Mesendoderm (in vitro differentiated cells): Measurements from ENCODE around the gene AGBL1.

Source experiments
- DNase-seq: peaks from one replicate; pipeline ENCODE4 v3.0.0; 2013
- H2AK5ac ChIP-seq: 2 replicates; pipeline ENCODE4 v1.6.1; 2013; ENCODE audit warnings: low read length, inconsistent platforms
- H2BK120ac ChIP-seq: 2 replicates; pipeline ENCODE4 v1.6.1; 2013; ENCODE audit warnings: low read depth, mild to moderate bottlenecking, low read length, moderate library complexity, mixed read lengths
- H2BK15ac ChIP-seq: replicated peaks from 2 replicates; pipeline ENCODE4 v1.6.1; 2013; ENCODE audit warnings: low read depth, mild to moderate bottlenecking, moderate library complexity
- H2BK5ac ChIP-seq: 2 replicates; pipeline ENCODE4 v1.6.1; 2013; ENCODE audit warnings: low read length, inconsistent platforms
- H3K18ac ChIP-seq: 2 replicates; pipeline ENCODE4 v1.6.1; 2013; ENCODE audit warnings: mild to moderate bottlenecking, low read length, mixed read lengths
- H3K23ac ChIP-seq: one replicate; pipeline ENCODE4 v1.6.1; 2013; ENCODE audit warnings: low read length
- H3K27ac ChIP-seq: 2 replicates; pipeline ENCODE4 v1.5.1; 2013; ENCODE audit warnings: low read depth, mild to moderate bottlenecking, inconsistent platforms, low read length, moderate library complexity
- H3K27me3 ChIP-seq: 2 replicates; pipeline ENCODE4 v1.6.1; 2013; ENCODE audit warnings: low read length, control low read depth, mild to moderate bottlenecking, inconsistent platforms; ENCODE audit not compliant: insufficient read depth, poor library complexity
- H3K36me3 ChIP-seq: 2 replicates; pipeline ENCODE4 v1.6.1; 2013; ENCODE audit warnings: low read length, inconsistent platforms; ENCODE audit not compliant: control insufficient read depth, insufficient read depth
- H3K4ac ChIP-seq: one replicate; pipeline ENCODE4 v1.6.1; 2013; ENCODE audit warnings: low read depth, mild to moderate bottlenecking, low read length, moderate library complexity
- H3K4me1 ChIP-seq: 2 replicates; pipeline ENCODE4 v1.6.1; 2013; ENCODE audit warnings: low read depth, low read length, inconsistent platforms; ENCODE audit not compliant: control insufficient read depth
- H3K4me2 ChIP-seq: 2 replicates; pipeline ENCODE4 v1.6.1; 2013; ENCODE audit warnings: low read length
- H3K4me3 ChIP-seq: 2 replicates; pipeline ENCODE4 v1.5.1; 2013; ENCODE audit warnings: mild to moderate bottlenecking, low read length
- H3K56ac ChIP-seq: one replicate; pipeline ENCODE4 v1.6.1; 2013; ENCODE audit warnings: low read length
- H3K79me1 ChIP-seq: 2 replicates; pipeline ENCODE4 v1.6.1; 2013; ENCODE audit warnings: low read length, inconsistent platforms
- H3K79me2 ChIP-seq: 2 replicates; pipeline ENCODE4 v1.6.1; 2013; ENCODE audit warnings: mild to moderate bottlenecking, low read length; ENCODE audit not compliant: control insufficient read depth, insufficient read depth
- H3K9ac ChIP-seq: 2 replicates; pipeline ENCODE4 v1.6.1; 2013; ENCODE audit warnings: low read length, inconsistent platforms
- H4K5ac ChIP-seq: one replicate; pipeline ENCODE4 v1.6.1; 2013; ENCODE audit warnings: low read length
- H4K8ac ChIP-seq: one replicate; pipeline ENCODE4 v1.6.1; 2013; ENCODE audit warnings: low read depth, mild to moderate bottlenecking, control low read depth, low read length, moderate library complexity
- WGBS: extraction: QIAGEN DNeasy Blood & Tissue Kit; methylation state at CpG from one replicate; pipeline ENCODE4 v1.1.7; 2013; ENCODE audit warnings: low lambda C conversion rate, missing lambda C conversion rate; ENCODE audit not compliant: insufficient coverage; ENCODE audit errors: extremely low coverage; 5-methylcytosine and 5-hydroxymethylcytosine counted together

Gene AGBL1

GRCh38 chr15:86804406-86804805, 724.7 kb downstream of the AGBL1 start:
- no peak overlapping the region for H3K56ac ChIP-seq
- no peak overlapping the region for H4K8ac ChIP-seq
- no peak overlapping the region for H3K4me3 ChIP-seq
- no peak overlapping the region for H3K18ac ChIP-seq
- H2BK15ac ChIP-seq: no peak overlapping the region
- H3K4ac ChIP-seq: no peak overlapping the region
- no peak overlapping the region for H2BK5ac ChIP-seq
- no peak overlapping the region for H3K4me2 ChIP-seq
- no CpG with 5 or more reads among the region's 2 CpGs for WGBS
- H3K27ac ChIP-seq: no peak overlapping the region
- H3K36me3 ChIP-seq: no peaks in the 10 kb centered on the region
- no peak for DNase-seq
- no peak overlapping the region for H3K9ac ChIP-seq
- no peak overlapping the region for H2BK120ac ChIP-seq
- no peak overlapping the region for H2AK5ac ChIP-seq
- no peak overlapping the region for H4K5ac ChIP-seq
- no peaks in the 10 kb centered on the region for H3K27me3 ChIP-seq
- no peaks in the 10 kb centered on the region for H3K4me1 ChIP-seq
- no peaks in the 10 kb centered on the region for H3K79me2 ChIP-seq
- no peak overlapping the region for H3K23ac ChIP-seq
- no peaks in the 10 kb centered on the region for H3K79me1 ChIP-seq

- H3K56ac ChIP-seq: no peak overlapping the region
- no peak overlapping the region for H3K18ac ChIP-seq
- H3K4ac ChIP-seq: no peak overlapping the region
- no peak overlapping the region for H3K4me3 ChIP-seq
- no peaks in the 10 kb centered on the region for H3K79me1 ChIP-seq
- H3K4me2 ChIP-seq: no peak overlapping the region
- H3K79me2 ChIP-seq: no peaks in the 10 kb centered on the region
- H3K36me3 ChIP-seq: no peaks in the 10 kb centered on the region
- H4K5ac ChIP-seq: no peak overlapping the region
- no peak overlapping the region for H3K23ac ChIP-seq
- H3K27ac ChIP-seq: no peak overlapping the region
- no peak overlapping the region for H4K8ac ChIP-seq
- no peak overlapping the region for H2BK5ac ChIP-seq
- H2BK15ac ChIP-seq: no peak overlapping the region
- no peaks in the 10 kb centered on the region for H3K27me3 ChIP-seq
- no peaks in the 10 kb centered on the region for H3K4me1 ChIP-seq
- no peak overlapping the region for H2BK120ac ChIP-seq
- no peak for DNase-seq
- no peak overlapping the region for H2AK5ac ChIP-seq
- H3K9ac ChIP-seq: no peak overlapping the region
These were observed 730.7 kb downstream of the AGBL1 start for GRCh38 chr15:86810329-86810728.

GRCh38 chr15:86813892-86814291, 734.2 kb downstream of the AGBL1 start:
- no peak overlapping the region for H3K23ac ChIP-seq
- no CpG with 5 or more reads among the region's 7 CpGs for WGBS
- no peak overlapping the region for H3K56ac ChIP-seq
- no peaks in the 10 kb centered on the region for H3K36me3 ChIP-seq
- no peak overlapping the region for H3K4me3 ChIP-seq
- H3K27ac ChIP-seq: no peak overlapping the region
- H3K9ac ChIP-seq: no peak overlapping the region
- no peak overlapping the region for H4K8ac ChIP-seq
- no peak overlapping the region for H3K4ac ChIP-seq
- H4K5ac ChIP-seq: no peak overlapping the region
- no peaks in the 10 kb centered on the region for H3K27me3 ChIP-seq
- H3K79me2 ChIP-seq: no peaks in the 10 kb centered on the region
- no peak overlapping the region for H3K4me2 ChIP-seq
- H2BK15ac ChIP-seq: no peak overlapping the region
- no peaks in the 10 kb centered on the region for H3K4me1 ChIP-seq
- H2BK120ac ChIP-seq: no peak overlapping the region
- no peak overlapping the region for H3K18ac ChIP-seq
- no peak for DNase-seq
- H2AK5ac ChIP-seq: no peak overlapping the region
- H2BK5ac ChIP-seq: no peak overlapping the region
- H3K79me1 ChIP-seq: no peaks in the 10 kb centered on the region

DNA sequence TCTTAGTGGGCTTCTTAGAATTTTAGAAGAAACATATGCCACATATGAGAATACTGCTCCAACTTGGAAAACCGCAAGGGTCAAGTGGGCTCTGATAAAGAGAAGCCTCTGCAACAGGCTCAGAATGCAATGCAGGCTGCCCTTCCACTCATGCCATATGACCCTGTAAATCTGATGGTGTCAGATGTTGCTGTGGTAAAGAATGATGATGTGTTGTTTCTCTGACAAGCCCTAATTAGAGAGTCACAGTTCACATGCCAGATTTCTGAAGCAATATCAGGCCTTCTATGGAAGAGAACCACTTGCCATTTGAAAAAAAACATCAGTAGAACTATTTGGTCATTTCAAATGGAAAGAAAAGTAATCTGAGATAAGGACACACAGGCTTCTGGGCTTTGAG, 749.6 kb downstream of the AGBL1 start:
- no peak overlapping the region for H2AK5ac ChIP-seq
- no peaks in the 10 kb centered on the region for H3K36me3 ChIP-seq
- no peak overlapping the region for H3K4me2 ChIP-seq
- no peak overlapping the region for H3K9ac ChIP-seq
- H3K56ac ChIP-seq: no peak overlapping the region
- H3K79me1 ChIP-seq: no peaks in the 10 kb centered on the region
- DNase-seq: peak; percentile 21
- no peaks in the 10 kb centered on the region for H3K27me3 ChIP-seq
- H2BK120ac ChIP-seq: no peak overlapping the region
- no peaks in the 10 kb centered on the region for H3K79me2 ChIP-seq
- no peak overlapping the region for H2BK15ac ChIP-seq
- no peak overlapping the region for H4K5ac ChIP-seq
- no peaks in the 10 kb centered on the region for H3K4me1 ChIP-seq
- H3K4ac ChIP-seq: no peak overlapping the region
- no peak overlapping the region for H3K18ac ChIP-seq
- WGBS: no CpG with 5 or more reads among the region's 1 CpG
- no peak overlapping the region for H2BK5ac ChIP-seq
- no peak overlapping the region for H3K4me3 ChIP-seq
- no peak overlapping the region for H3K27ac ChIP-seq
- no peak overlapping the region for H4K8ac ChIP-seq
- no peak overlapping the region for H3K23ac ChIP-seq

- Histone ChIP-seq H3K27me3 (no peaks in the 10 kb centered on the region), H3K36me3 (no peaks in the 10 kb centered on the region), H3K4ac (no peak overlapping the region), H3K18ac (no peak overlapping the region), H2AK5ac (no peak overlapping the region), H3K4me1 (no peaks in the 10 kb centered on the region), H4K8ac (no peak overlapping the region), H2BK15ac (no peak overlapping the region), H4K5ac (no peak overlapping the region), H2BK120ac (no peak overlapping the region), H3K4me2 (no peak overlapping the region), H3K9ac (no peak overlapping the region), H3K79me1 (no peaks in the 10 kb centered on the region), H3K79me2 (no peaks in the 10 kb centered on the region), H3K27ac (no peak overlapping the region), H3K4me3 (no peak overlapping the region), H3K23ac (no peak overlapping the region), H2BK5ac (no peak overlapping the region), H3K56ac (no peak overlapping the region)
- WGBS: no CpG with 5 or more reads among the region's 1 CpG
- peak; percentile 7 for DNase-seq
These were observed 750.6 kb downstream of the AGBL1 start for GRCh38 chr15:86830304-86830703.

GRCh38 chr15:86833595-86833994, 753.9 kb downstream of the AGBL1 start:
- H3K4me3 ChIP-seq: no peak overlapping the region
- no peak overlapping the region for H4K8ac ChIP-seq
- H3K27ac ChIP-seq: no peak overlapping the region
- no peak for DNase-seq
- no peak overlapping the region for H3K23ac ChIP-seq
- no peak overlapping the region for H3K4ac ChIP-seq
- no peak overlapping the region for H3K56ac ChIP-seq
- no peaks in the 10 kb centered on the region for H3K4me1 ChIP-seq
- H3K79me2 ChIP-seq: no peaks in the 10 kb centered on the region
- H3K4me2 ChIP-seq: no peak overlapping the region
- H2BK15ac ChIP-seq: no peak overlapping the region
- no peaks in the 10 kb centered on the region for H3K79me1 ChIP-seq
- H3K9ac ChIP-seq: no peak overlapping the region
- no peak overlapping the region for H2AK5ac ChIP-seq
- no peak overlapping the region for H2BK120ac ChIP-seq
- no peak overlapping the region for H2BK5ac ChIP-seq
- no peaks in the 10 kb centered on the region for H3K27me3 ChIP-seq
- WGBS: no CpG with 5 or more reads among the region's 2 CpGs
- no peaks in the 10 kb centered on the region for H3K36me3 ChIP-seq
- no peak overlapping the region for H4K5ac ChIP-seq
- H3K18ac ChIP-seq: no peak overlapping the region
